ENCODE data around the gene DGKA. TPM values are rescaled to one million over a fixed set of nuclear protein-coding genes. Genes with fewer than 3 reads are reported as not detected.

DGKA gene
- total RNA-seq, 1 donor from 2014 or later, result 29.0 TPM

DNA sequence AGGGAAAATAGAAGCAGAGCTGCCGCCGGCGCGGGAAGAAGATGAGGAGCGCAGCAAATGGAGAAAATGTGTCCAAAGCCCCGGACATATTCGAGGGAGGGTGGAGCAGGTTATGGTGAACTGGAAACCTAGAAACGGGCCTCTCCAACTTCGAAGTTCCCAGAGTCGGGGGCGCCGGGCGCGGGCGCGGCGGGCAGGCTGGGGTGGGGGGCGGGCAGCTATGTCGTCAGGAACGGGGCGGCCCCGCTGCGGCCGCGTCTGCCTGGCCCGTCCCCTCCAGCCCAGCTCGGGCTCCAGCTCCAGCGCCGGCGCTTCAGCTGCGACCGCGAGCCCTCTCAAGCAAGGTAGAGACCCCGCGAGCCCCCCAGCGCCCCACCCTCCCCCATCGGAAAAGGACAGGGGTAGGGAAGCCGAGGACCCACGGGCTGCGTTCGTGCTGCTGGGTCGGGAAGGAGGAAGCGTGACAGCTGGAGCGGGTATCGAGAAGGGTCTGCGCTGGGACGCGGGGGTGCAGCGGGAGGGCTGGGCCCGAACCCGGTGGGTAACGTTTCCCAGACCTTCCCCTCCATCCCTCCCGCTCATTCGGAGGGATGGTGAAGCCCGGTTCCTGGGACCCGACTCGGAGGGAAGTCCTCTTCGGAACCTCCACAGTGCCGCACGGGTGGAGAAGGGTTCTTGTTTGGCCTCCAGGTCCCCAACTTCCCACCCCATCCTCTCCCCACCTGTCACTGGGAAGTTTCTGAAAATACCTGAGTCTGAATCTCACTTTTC is 1.0 kb downstream of the DGKA start:
- Histone ChIP-seq H3K4me1 (peaks cover 45% of the 10 kb centered on the region), H3K27me3 (no peaks in the 10 kb centered on the region), H3K36me3 (no peaks in the 10 kb centered on the region), H3K9me3 (no peaks in the 10 kb centered on the region), H3K4me3 (peak overlapping the region; percentile 77), H3K27ac (peak overlapping the region; percentile 55)
- DNase-seq (peak; percentile 80), ATAC-seq (peak; percentile 32)
- TF ChIP-seq, protein P1, sequence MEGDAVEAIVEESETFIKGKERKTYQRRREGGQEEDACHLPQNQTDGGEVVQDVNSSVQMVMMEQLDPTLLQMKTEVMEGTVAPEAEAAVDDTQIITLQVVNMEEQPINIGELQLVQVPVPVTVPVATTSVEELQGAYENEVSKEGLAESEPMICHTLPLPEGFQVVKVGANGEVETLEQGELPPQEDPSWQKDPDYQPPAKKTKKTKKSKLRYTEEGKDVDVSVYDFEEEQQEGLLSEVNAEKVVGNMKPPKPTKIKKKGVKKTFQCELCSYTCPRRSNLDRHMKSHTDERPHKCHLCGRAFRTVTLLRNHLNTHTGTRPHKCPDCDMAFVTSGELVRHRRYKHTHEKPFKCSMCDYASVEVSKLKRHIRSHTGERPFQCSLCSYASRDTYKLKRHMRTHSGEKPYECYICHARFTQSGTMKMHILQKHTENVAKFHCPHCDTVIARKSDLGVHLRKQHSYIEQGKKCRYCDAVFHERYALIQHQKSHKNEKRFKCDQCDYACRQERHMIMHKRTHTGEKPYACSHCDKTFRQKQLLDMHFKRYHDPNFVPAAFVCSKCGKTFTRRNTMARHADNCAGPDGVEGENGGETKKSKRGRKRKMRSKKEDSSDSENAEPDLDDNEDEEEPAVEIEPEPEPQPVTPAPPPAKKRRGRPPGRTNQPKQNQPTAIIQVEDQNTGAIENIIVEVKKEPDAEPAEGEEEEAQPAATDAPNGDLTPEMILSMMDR (IDR thresholded peaks at IDR 0.05), result no peak
- intact Hi-C loops (cut with DNase I), result no loop called here

- Histone ChIP-seq H3K27me3 (no peaks in the 10 kb centered on the region), H3K4me1 (peaks cover 45% of the 10 kb centered on the region), H3K36me3 (peaks cover 3% of the 10 kb centered on the region), H3K27ac (peak overlapping the region; percentile 55), H3K4me3 (peak overlapping the region; percentile 77), H3K9me3 (no peaks in the 10 kb centered on the region)
- intact Hi-C loops (cut with DNase I), result no loop called here
- DNase-seq (no peak), ATAC-seq (peak; percentile 38)
- TF ChIP-seq, protein P1 (IDR thresholded peaks at IDR 0.05), result no peak
These were observed 1.6 kb downstream of the DGKA start for GRCh38 chr12:55932551-55932910.

DNA sequence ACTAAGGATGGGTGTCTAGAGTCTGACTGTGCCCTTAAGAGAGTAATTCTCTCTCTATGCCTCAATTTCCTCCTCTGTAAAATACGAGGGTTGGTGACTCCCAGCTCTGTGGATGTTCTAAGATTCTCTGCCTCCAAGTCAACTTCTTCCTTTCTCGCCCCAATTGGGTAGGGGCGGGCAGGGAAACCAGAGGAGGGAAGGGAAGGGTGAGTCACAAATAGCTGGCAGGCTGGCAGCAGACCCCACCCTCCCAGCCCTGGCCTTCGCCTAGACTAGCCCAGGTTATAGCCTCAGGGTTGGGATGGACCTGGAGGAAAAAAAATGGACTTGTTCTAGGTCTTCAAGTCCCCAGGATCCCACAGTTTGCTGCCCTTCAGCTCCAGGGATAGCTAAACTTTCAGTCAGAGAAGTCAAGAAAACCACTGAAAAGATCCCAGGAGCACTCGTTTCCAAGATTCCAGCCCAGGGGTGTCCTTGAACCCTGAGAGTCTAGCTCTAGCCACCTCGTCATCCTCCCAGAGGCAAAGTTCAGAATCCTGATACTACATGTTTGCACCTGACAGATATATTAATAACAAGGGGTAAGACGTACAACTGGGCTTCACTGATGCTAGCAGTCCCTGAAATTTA is 2.3 kb downstream of the DGKA start:
- peaks cover 4% of the 10 kb centered on the region for H3K36me3 ChIP-seq
- no peak overlapping the region for H3K4me3 ChIP-seq
- no peaks in the 10 kb centered on the region for H3K27me3 ChIP-seq
- no peak for DNase-seq
- TF ChIP-seq, protein P1 (IDR thresholded peaks at IDR 0.05), result no peak
- H3K4me1 ChIP-seq, result peaks cover 44% of the 10 kb centered on the region
- intact Hi-C loops (cut with DNase I), result no loop called here
- no peak overlapping the region for H3K27ac ChIP-seq
- no peak for ATAC-seq
- H3K9me3 ChIP-seq, result no peaks in the 10 kb centered on the region

- ATAC-seq (no peak), DNase-seq (no peak)
- intact Hi-C loops (cut with DNase I), result no loop called here
- Histone ChIP-seq H3K9me3 (no peaks in the 10 kb centered on the region), H3K27ac (no peak overlapping the region), H3K27me3 (no peaks in the 10 kb centered on the region), H3K4me3 (no peak overlapping the region), H3K36me3 (peaks cover 4% of the 10 kb centered on the region), H3K4me1 (peaks cover 36% of the 10 kb centered on the region)
- TF ChIP-seq, protein P1 (IDR thresholded peaks at IDR 0.05), result no peak
These were observed 3.1 kb downstream of the DGKA start for GRCh38 chr12:55933799-55934742.

DNA sequence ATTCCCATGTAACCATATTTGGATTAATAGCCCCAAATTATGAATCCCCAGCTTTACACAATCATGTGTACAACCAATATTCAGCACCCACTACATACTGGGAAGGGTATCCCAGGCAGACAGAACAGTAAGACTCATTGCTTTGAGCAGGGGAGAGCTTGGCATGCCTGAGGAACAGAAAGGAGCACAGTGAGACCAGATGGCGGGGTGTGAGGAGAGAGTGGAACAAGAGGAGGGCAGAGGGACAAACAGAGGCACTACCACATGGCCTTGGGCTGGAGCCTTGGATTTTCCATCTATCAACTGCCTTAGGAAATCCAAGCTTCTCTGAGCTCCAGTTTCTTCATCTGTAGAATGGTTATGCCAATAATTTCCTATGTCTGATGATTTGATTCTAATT is 3.8 kb downstream of the DGKA start:
- Histone ChIP-seq H3K36me3 (peaks cover 4% of the 10 kb centered on the region), H3K27me3 (no peaks in the 10 kb centered on the region), H3K27ac (no peak overlapping the region), H3K4me1 (peaks cover 29% of the 10 kb centered on the region), H3K9me3 (no peaks in the 10 kb centered on the region), H3K4me3 (no peak overlapping the region)
- ATAC-seq (no peak), DNase-seq (no peak)
- TF ChIP-seq, protein P1 (IDR thresholded peaks at IDR 0.05), result no peak
- intact Hi-C loops (cut with DNase I), result no loop called here

All from upper lobe of right lung (tissue), 1 donor.